HepG2 (cell line): ENCODE measurements around the gene PTPRE.
A peak's percentile ranks its signal among the peaks of the same experiment; 100 is the strongest.

Experiments used
- CEBPB ChIP-seq: IDR thresholded peaks from 2 replicates; pipeline ENCODE4 v1.6.1; 2011; ENCODE audit warnings: low read depth, low read length, improper control_type of control experiment, borderline replicate concordance
- CREB1 ChIP-seq, 2 experiments: fragments of 450-650 bp in 1 of 2; IDR thresholded peaks; 2 replicates each; pipeline ENCODE4 v1.6.1; 2016 to 2017; ENCODE audit warnings: control low read depth in 1 of 2, mild to moderate bottlenecking in 1 of 2, missing compliant biosample characterization in 1 of 2, missing genetic modification characterization in 1 of 2
- CTCF ChIP-seq: sonication (generic); formaldehyde crosslinking; IDR thresholded peaks from 2 replicates; pipeline ENCODE4 v1.5.0; 2020; ENCODE audit warnings: mild to moderate bottlenecking, missing genetic modification reagents, moderate library complexity
- ELF3 ChIP-seq: IDR thresholded peaks from 2 replicates; pipeline ENCODE4 v1.6.1; 2016; ENCODE audit warnings: missing genetic modification reagents, missing compliant biosample characterization
- POLR2A ChIP-seq, 2 experiments: IDR thresholded peaks; 2 replicates each; pipeline ENCODE4 v1.6.1; 2011; ENCODE audit warnings: low read depth in 2 of 2, low read length in 2 of 2, mild to moderate bottlenecking in 1 of 2, moderate library complexity in 1 of 2; ENCODE audit not compliant: insufficient read depth in 1 of 2
- SIX4 ChIP-seq: sonication (generic); formaldehyde crosslinking; IDR thresholded peaks from 2 replicates; pipeline ENCODE4 v1.4.0; 2020; ENCODE audit warnings: missing genetic modification reagents
- ZNF737 ChIP-seq: sonication (generic); formaldehyde crosslinking; IDR thresholded peaks from 2 replicates; pipeline ENCODE4 v1.5.0; 2020; ENCODE audit warnings: missing genetic modification reagents, mild to moderate bottlenecking, borderline replicate concordance
- ZSCAN20 ChIP-seq: sonication (generic); formaldehyde crosslinking; IDR thresholded peaks from 2 replicates; pipeline ENCODE4 v1.4.0; 2020; ENCODE audit warnings: missing genetic modification reagents, mild to moderate bottlenecking, borderline replicate concordance

- no peak for TF ChIP-seq ZNF737 (CRISPR knock-in tag)
- no peak for TF ChIP-seq POLR2A (IDR thresholded peaks at IDR 0.05; ENCODE audit: insufficient read depth in 1 of 2, low read depth in 2 of 2, low read length in 2 of 2)
- TF ChIP-seq CEBPB: peak; percentile 68; the same call in 1 of the 2 replicates
- TF ChIP-seq CREB1 (IDR thresholded peaks at IDR 0.05): no peak
- no peak for TF ChIP-seq CREB1 (CRISPR knock-in tag; IDR thresholded peaks at IDR 0.05)
- TF ChIP-seq CTCF (CRISPR knock-in tag): no peak
- TF ChIP-seq ZSCAN20 (CRISPR knock-in tag): no peak
- no peak for TF ChIP-seq ELF3 (CRISPR knock-in tag)
- TF ChIP-seq SIX4: no peak
These were observed 141.3 kb downstream of the PTPRE start for GRCh38 chr10:128047991-128048818.
